K562 (cell line): Measurements from ENCODE around the gene IRAG1. TPM values are rescaled to one million over a fixed set of nuclear protein-coding genes. Genes with fewer than 3 reads are reported as not detected.
A peak's percentile ranks its signal among the peaks of the same experiment; 100 is the strongest.

Experiments
- CBX8 ChIP-seq: fragments of 200-600 bp; sonication (generic); IDR thresholded peaks from 2 replicates; pipeline ENCODE4 v1.6.1; 2012; ENCODE audit warnings: borderline replicate concordance, mixed run types, low read depth, mild to moderate bottlenecking, moderate library complexity, mixed read lengths, low read length, control low read depth, inconsistent platforms; ENCODE audit not compliant: poor library complexity, severe bottlenecking; ENCODE audit errors: extremely low read depth
- FOXP4 ChIP-seq: sonication (generic); formaldehyde crosslinking; IDR thresholded peaks from 2 replicates; pipeline ENCODE4 v1.8.0; 2022; ENCODE audit warnings: mild to moderate bottlenecking, missing genetic modification reagents, borderline replicate concordance
- HMG20B ChIP-seq: fragments of 250-450 bp; sonication (Bioruptor Pico); IDR thresholded peaks from 2 replicates; pipeline ENCODE4 v1.5.0; 2021; ENCODE audit warnings: mild to moderate bottlenecking
- LEF1 ChIP-seq: fragments of 450-650 bp; IDR thresholded peaks from 2 replicates; pipeline ENCODE4 v1.6.1; 2016; ENCODE audit warnings: mild to moderate bottlenecking
- NR3C1 ChIP-seq: sonication (generic); formaldehyde crosslinking; IDR thresholded peaks from 2 replicates; pipeline ENCODE4 v1.8.1; 2022; ENCODE audit warnings: missing genetic modification reagents
- POU5F1 ChIP-seq: fragments of 150-350 bp; IDR thresholded peaks from 2 replicates; pipeline ENCODE4 v1.6.1; 2014; ENCODE audit warnings: borderline replicate concordance, low read length, low read depth, mild to moderate bottlenecking; ENCODE audit not compliant: partially characterized antibody
- SETDB1 ChIP-seq: IDR thresholded peaks from one replicate; pipeline ENCODE4 v1.6.1; 2012; ENCODE audit warnings: low read length, control low read depth, inconsistent platforms
- TRIM28 ChIP-seq: fragments of 450-650 bp; IDR thresholded peaks from 2 replicates; pipeline ENCODE4 v1.6.1; 2017
- YY1 ChIP-seq, 3 experiments: IDR thresholded peaks; 2 replicates each; pipeline ENCODE4 v1.6.1; 2011; ENCODE audit warnings: low read length in 2 of 3, mild to moderate bottlenecking in 2 of 3, moderate library complexity in 2 of 3, borderline replicate concordance in 1 of 3, control low read depth in 1 of 3, low read depth in 1 of 3; ENCODE audit not compliant: insufficient read depth in 3 of 3, insufficient replicate concordance in 2 of 3, control insufficient read depth in 1 of 3, insufficient read length in 1 of 3; ENCODE audit errors: extremely low read depth in 1 of 3
- ZKSCAN3 ChIP-seq: fragments of 250-450 bp; sonication (Bioruptor Pico); IDR thresholded peaks from 2 replicates; pipeline ENCODE4 v1.4.0; 2020
- ZNF143 ChIP-seq: sonication (generic); formaldehyde crosslinking; IDR thresholded peaks from 2 replicates; pipeline ENCODE4 v1.9.0; 2022; ENCODE audit warnings: mild to moderate bottlenecking, missing genetic modification reagents
- ZNF253 ChIP-seq: fragments of 250-450 bp; sonication (Bioruptor Pico); conservative IDR thresholded peaks from 2 replicates; pipeline ENCODE4 v1.6.1; 2021; ENCODE audit warnings: mild to moderate bottlenecking
- ZNF436 ChIP-seq: fragments of 250-450, 450-650 bp; sonication (Bioruptor Pico); formaldehyde crosslinking; IDR thresholded peaks from 2 replicates; pipeline ENCODE4 v1.7.0; 2020; ENCODE audit warnings: mild to moderate bottlenecking
- ZNF740 ChIP-seq, 3 experiments: fragments of 200-800 bp in 1 of 3; sonication (Bioruptor generic) in 1 of 3; sonication (generic) in 1 of 3; formaldehyde crosslinking in 1 of 3; IDR thresholded peaks; 2 replicates each; pipeline versions ENCODE4 v1.6.1 to v1.8.0; 2016 to 2022; ENCODE audit warnings: mild to moderate bottlenecking in 2 of 3, missing compliant biosample characterization in 2 of 3, missing genetic modification characterization in 2 of 3, missing genetic modification reagents in 1 of 3
- polyA plus RNA-seq, 8 experiments: library from polyadenylated mRNA; depleted of rRNA in 4 of 8; stranded (reverse) in 5 of 8; unstranded in 3 of 8; fragments of >200 nt; fragmentation: Nextera tagmentation in 2 of 8; fragmentation: Illumina TruSeq in 1 of 8; extraction: Ambion mirVana in 2 of 8; extraction: Trizol in 1 of 8; gene quantifications; 2 replicates each; pipeline versions ENCODE4 v1.2.1 to v1.2.3, GENCODE V29; 2011 to 2014; ENCODE audit warnings: inconsistent platforms in 1 of 8, missing spikeins in 1 of 8
- total RNA-seq, 7 experiments: library from RNA; depleted of rRNA in 6 of 7; stranded (reverse); fragments of >200 nt in 6 of 7; fragmentation: Illumina TruSeq in 2 of 7; extraction: Trizol in 2 of 7; gene quantifications; 2 replicates each; pipeline versions ENCODE4 v1.2.1 to v1.2.3, GENCODE V29; 2011 to 2021; ENCODE audit warnings: low replicate concordance in 1 of 7
- TF ChIP-seq, protein P1 (sequence below): sonication (generic); formaldehyde crosslinking; IDR thresholded peaks from 2 replicates; pipeline ENCODE4 v1.8.1; 2023; ENCODE audit warnings: mild to moderate bottlenecking, missing genetic modification reagents
- TF ChIP-seq, protein P2 (sequence below): fragments of 450-650 bp; IDR thresholded peaks from 2 replicates; pipeline ENCODE4 v1.6.1; 2018; ENCODE audit warnings: mild to moderate bottlenecking, low read depth; ENCODE audit not compliant: partially characterized antibody

Gene IRAG1
- total and polyA plus RNA-seq, 9 of the 15 experiments (the other 6 are each of a cell fraction or from before 2014, with no cell fraction given), result 0.01 to 0.22 (median 0.09) TPM; not detected in 1

DNA sequence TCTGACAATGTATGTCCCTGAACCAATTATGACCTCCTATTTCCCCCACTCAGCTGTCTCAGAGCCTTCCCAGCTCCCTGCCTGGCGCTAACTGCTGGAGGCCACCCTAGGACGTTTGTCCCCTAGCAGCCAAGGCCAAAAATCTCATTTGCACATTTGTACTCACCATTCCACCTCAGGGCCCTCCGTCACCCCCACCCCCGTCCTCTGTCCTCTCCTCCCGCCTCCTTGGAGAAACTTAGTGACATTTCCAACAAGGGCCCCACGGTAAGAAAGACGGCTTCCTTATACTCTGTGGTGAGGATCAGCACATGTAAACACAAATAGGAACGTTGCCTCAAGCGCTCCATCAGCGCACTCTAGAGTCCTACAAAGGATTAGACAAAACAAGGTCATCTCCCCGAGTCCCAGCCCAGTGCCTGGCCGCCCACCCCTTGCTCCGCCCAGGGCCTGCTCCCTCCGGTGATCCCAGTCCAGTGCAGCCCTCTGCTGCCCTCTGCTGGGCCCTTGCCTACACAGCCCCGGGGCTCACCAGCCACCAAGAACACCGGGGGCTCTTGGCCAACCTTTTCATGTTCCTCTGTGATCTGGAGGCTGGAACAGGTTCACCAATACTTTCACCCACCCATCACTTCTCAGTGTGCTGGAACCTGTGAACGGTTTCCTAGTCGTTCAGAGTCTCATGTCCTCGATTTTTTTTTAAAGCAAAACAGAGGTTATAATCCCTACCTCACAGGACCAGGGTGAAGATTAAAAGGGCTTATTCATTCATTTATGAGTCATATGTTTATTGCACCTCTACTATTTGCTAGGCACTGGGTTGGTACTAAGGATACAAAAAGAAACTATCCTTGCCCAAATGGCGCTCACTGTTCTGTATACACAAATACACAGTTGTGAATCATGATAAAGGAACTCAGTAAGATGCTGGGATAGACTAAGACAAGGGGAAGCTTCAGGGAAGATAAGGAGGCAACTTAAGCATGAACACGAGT lies 42.2 kb upstream of the IRAG1 start (continued):
- TF ChIP-seq ZNF740 (CRISPR knock-in tag; IDR thresholded peaks at IDR 0.05), result peak; percentile 33; the same call in 1 of the 2 replicates
- no peak for TF ChIP-seq ZNF740 (tag; IDR thresholded peaks at IDR 0.05)
- peak in 1 of 3 experiments; percentile 40 for TF ChIP-seq YY1 (IDR thresholded peaks at IDR 0.05; ENCODE audit: borderline replicate concordance in 1 of 3, control insufficient read depth in 1 of 3, extremely low read depth in 1 of 3, insufficient read depth in 3 of 3, insufficient read length in 1 of 3, insufficient replicate concordance in 2 of 3, low read depth in 1 of 3, low read length in 2 of 3)
- TF ChIP-seq TRIM28, result no peak
- TF ChIP-seq, protein P1, sequence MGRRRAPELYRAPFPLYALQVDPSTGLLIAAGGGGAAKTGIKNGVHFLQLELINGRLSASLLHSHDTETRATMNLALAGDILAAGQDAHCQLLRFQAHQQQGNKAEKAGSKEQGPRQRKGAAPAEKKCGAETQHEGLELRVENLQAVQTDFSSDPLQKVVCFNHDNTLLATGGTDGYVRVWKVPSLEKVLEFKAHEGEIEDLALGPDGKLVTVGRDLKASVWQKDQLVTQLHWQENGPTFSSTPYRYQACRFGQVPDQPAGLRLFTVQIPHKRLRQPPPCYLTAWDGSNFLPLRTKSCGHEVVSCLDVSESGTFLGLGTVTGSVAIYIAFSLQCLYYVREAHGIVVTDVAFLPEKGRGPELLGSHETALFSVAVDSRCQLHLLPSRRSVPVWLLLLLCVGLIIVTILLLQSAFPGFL (CRISPR knock-in tag), result no peak
- TF ChIP-seq ZNF436 (CRISPR knock-in tag), result no peak
- no peak for TF ChIP-seq ZNF253
- TF ChIP-seq ZKSCAN3 (CRISPR knock-in tag), result no peak
- TF ChIP-seq SETDB1, result no peak
- no peak for TF ChIP-seq ZNF143
- 0 out of 2 replicates have a peak, but pooled peaks have one; percentile 58 for TF ChIP-seq FOXP4
- no peak for TF ChIP-seq LEF1
- peak; percentile 18 for TF ChIP-seq POU5F1
- TF ChIP-seq, protein P2, sequence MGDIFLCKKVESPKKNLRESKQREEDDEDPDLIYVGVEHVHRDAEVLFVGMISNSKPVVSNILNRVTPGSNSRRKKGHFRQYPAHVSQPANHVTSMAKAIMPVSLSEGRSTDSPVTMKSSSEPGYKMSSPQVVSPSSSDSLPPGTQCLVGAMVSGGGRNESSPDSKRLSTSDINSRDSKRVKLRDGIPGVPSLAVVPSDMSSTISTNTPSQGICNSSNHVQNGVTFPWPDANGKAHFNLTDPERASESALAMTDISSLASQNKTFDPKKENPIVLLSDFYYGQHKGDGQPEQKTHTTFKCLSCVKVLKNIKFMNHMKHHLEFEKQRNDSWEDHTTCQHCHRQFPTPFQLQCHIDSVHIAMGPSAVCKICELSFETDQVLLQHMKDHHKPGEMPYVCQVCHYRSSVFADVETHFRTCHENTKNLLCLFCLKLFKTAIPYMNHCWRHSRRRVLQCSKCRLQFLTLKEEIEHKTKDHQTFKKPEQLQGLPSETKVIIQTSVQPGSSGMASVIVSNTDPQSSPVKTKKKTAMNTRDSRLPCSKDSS, result no peak
- TF ChIP-seq CBX8, result no peak
- TF ChIP-seq HMG20B, result no peak
- TF ChIP-seq NR3C1 (CRISPR knock-in tag), result no peak
